ENCODE measurements around the gene PCDH15. TPM values are rescaled to one million over a fixed set of nuclear protein-coding genes. Genes with fewer than 3 reads are reported as not detected.

Gene PCDH15
- total RNA-seq, 3 donors from 2014 or later (not counting 1 experiment from before 2014, with no cell fraction given): not detected

DNA sequence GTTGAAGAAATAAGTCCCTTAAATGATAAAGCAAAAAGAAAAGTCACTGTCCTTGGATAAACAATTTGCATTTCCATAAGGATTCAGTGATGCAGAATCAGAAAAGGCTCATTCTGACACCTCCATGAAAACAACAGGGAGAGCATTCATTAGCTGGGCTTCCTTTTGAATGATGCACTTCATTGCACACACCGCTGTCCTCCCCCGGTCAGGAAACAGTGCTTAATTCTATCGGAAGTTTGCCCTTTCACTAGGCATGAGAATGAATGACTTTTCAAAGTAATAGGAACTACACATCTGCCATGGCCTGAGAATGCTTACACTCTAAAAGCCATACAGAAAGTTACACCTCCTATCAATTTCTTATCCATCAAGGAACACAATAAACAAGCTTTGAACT, 4.2 kb downstream of the PCDH15 start:
- no peak overlapping the region for H3K27ac ChIP-seq (ENCODE audit: low read length)
- DNase-seq (no peak), ATAC-seq (no peak)
- no peaks in the 10 kb centered on the region for H3K27me3 Mint-ChIP-seq (ENCODE audit: low read depth in 2 of 2)
- H3K27me3 ChIP-seq (ENCODE audit: control insufficient read depth, insufficient read depth, low read length): no peaks in the 10 kb centered on the region
- no peak overlapping the region for H3K27ac Mint-ChIP-seq
- H3K9me3 ChIP-seq (ENCODE audit: control insufficient read depth, insufficient read depth, low read length): no peaks in the 10 kb centered on the region
- H3K36me3 ChIP-seq (ENCODE audit: control insufficient read depth, insufficient read depth, low read length): no peaks in the 10 kb centered on the region
- H3K36me3 Mint-ChIP-seq: no peaks in the 10 kb centered on the region
- no peak overlapping the region for H3K4me3 ChIP-seq (ENCODE audit: low read length)
- TF ChIP-seq CTCF (IDR thresholded peaks at IDR 0.05): no peak
- peaks cover 8 to 13% of the 10 kb centered on the region in 2 donors for H3K9me3 Mint-ChIP-seq
- no peaks in the 10 kb centered on the region for H3K4me1 Mint-ChIP-seq
- no peaks in the 10 kb centered on the region for H3K4me1 ChIP-seq (ENCODE audit: control insufficient read depth, insufficient read depth, low read length)
- intact Hi-C loops (cut with micrococcal nuclease): no loop called here
- no peak overlapping the region for H3K4me3 Mint-ChIP-seq
- 91% methylated on average over 3 of the region's 3 CpGs for WGBS (ENCODE audit: insufficient coverage)

DNA sequence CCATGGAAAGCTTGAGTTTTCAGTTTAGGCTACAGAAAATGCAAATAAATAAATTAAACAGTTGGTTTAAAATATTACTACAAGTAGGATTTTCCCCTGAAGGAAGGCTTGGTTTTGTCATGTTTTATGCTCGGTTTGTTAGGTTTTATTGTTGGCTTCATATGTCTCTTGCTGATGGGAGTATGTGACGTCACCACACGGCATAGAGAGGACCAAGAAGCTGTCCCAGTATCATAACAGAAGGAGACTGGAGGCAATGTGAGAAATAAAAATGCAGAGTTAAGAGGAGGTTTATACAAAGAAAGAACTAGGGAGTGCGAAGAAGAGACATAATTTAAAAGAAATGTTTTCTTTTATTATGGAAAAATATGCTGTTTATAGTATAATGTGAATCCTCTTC, 24.4 kb downstream of the PCDH15 start:
- Mint-ChIP-seq H3K9me3 (peaks cover 10% of the 10 kb centered on the region in 2 donors), H3K27me3 (ENCODE audit: low read depth in 2 of 2) (no peaks in the 10 kb centered on the region), H3K36me3 (peaks cover 5% of the 10 kb centered on the region), H3K4me3 (no peak overlapping the region), H3K4me1 (no peaks in the 10 kb centered on the region), H3K27ac (no peak overlapping the region)
- H3K36me3 ChIP-seq (ENCODE audit: control insufficient read depth, insufficient read depth, low read length): no peaks in the 10 kb centered on the region
- no peak for ATAC-seq
- no peak for TF ChIP-seq CTCF (IDR thresholded peaks at IDR 0.05)
- H3K27me3 ChIP-seq (ENCODE audit: control insufficient read depth, insufficient read depth, low read length): no peaks in the 10 kb centered on the region
- H3K27ac ChIP-seq (ENCODE audit: low read length): no peak overlapping the region
- WGBS (ENCODE audit: insufficient coverage): 95% methylated on average over 3 of the region's 4 CpGs
- no peak for DNase-seq
- no peaks in the 10 kb centered on the region for H3K9me3 ChIP-seq (ENCODE audit: control insufficient read depth, insufficient read depth, low read length)
- no peaks in the 10 kb centered on the region for H3K4me1 ChIP-seq (ENCODE audit: control insufficient read depth, insufficient read depth, low read length)
- intact Hi-C loops (cut with micrococcal nuclease): no loop called here
- H3K4me3 ChIP-seq (ENCODE audit: low read length): no peak overlapping the region

DNA sequence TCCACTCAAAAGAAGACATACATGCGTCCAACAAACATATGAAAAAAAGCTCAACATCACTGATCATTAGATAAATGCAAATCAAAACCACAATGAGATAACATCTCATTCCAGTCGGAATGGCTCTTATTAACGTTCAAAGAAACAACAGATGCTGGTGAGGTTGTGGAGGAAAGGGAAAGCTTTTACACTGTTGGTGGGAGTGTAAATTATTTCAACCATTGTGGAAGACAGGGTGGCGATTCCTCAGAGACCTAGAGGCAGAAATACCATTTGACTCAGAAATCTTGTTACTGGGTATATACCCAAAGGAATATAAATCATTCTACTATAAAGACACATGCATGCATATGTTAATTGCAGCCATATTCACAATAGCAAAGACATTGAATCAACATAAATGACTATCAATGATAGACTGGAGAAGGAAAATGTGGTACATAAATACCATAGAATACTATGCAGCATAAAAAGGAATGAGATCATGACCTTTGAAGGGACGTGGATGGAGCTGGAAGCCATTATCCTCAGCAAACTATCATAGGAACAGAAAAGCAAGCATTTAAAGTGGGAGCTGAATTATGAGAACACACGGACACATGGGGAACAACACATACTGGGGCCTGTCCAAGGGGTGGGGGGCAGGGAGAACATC, 28.4 kb downstream of the PCDH15 start:
- Mint-ChIP-seq H3K27me3 (ENCODE audit: low read depth in 2 of 2) (no peaks in the 10 kb centered on the region), H3K4me3 (no peak overlapping the region), H3K9me3 (peaks cover 10 to 13% of the 10 kb centered on the region in 2 donors), H3K4me1 (no peaks in the 10 kb centered on the region), H3K36me3 (peaks cover 5% of the 10 kb centered on the region), H3K27ac (no peak overlapping the region)
- ATAC-seq: no peak
- intact Hi-C loops (cut with micrococcal nuclease): no loop called here
- Histone ChIP-seq H3K27me3 (ENCODE audit: control insufficient read depth, insufficient read depth, low read length) (no peaks in the 10 kb centered on the region), H3K4me3 (ENCODE audit: low read length) (no peak overlapping the region), H3K9me3 (ENCODE audit: control insufficient read depth, insufficient read depth, low read length) (no peaks in the 10 kb centered on the region), H3K27ac (ENCODE audit: low read length) (no peak overlapping the region), H3K36me3 (ENCODE audit: control insufficient read depth, insufficient read depth, low read length) (no peaks in the 10 kb centered on the region), H3K4me1 (ENCODE audit: control insufficient read depth, insufficient read depth, low read length) (no peaks in the 10 kb centered on the region)
- no peak for TF ChIP-seq CTCF (IDR thresholded peaks at IDR 0.05)
- 87% methylated on average over 5 of the region's 6 CpGs for WGBS (ENCODE audit: insufficient coverage)
- DNase-seq: no peak

DNA sequence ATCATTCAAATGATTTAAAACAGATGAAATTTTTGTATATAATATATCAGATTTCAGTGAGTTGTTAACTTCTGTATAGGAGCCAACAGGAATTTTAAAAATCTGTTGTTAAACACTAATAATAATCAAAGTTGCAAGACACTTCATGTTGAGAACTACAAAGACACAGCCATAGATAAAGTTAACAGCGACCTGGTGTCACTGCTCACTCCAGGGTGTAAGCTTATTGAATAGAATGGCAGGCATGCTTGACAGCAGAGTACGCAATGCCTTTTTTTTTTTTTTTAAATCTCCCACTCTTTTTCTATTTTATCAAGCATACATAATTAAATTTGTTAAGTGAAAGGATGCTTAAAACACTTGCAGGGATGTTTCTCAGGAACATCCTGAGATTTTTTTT, 32.0 kb downstream of the PCDH15 start:
- H3K27me3 Mint-ChIP-seq (ENCODE audit: low read depth in 2 of 2): no peaks in the 10 kb centered on the region
- no peak overlapping the region for H3K27ac Mint-ChIP-seq

More for the DNA sequence above, 32.0 kb downstream of the PCDH15 start:
- no peaks in the 10 kb centered on the region for H3K36me3 ChIP-seq (ENCODE audit: control insufficient read depth, insufficient read depth, low read length)
- intact Hi-C loops (cut with micrococcal nuclease): no loop called here
- no peak for DNase-seq
- H3K9me3 ChIP-seq (ENCODE audit: control insufficient read depth, insufficient read depth, low read length): no peaks in the 10 kb centered on the region
- H3K4me3 ChIP-seq (ENCODE audit: low read length): no peak overlapping the region
- WGBS (ENCODE audit: insufficient coverage): 43% methylated on average over 1 of the region's 2 CpGs
- ATAC-seq: no peak
- no peaks in the 10 kb centered on the region for H3K36me3 Mint-ChIP-seq
- TF ChIP-seq CTCF (IDR thresholded peaks at IDR 0.05): no peak
- H3K4me1 Mint-ChIP-seq: no peaks in the 10 kb centered on the region
- no peak overlapping the region for H3K4me3 Mint-ChIP-seq
- no peak overlapping the region for H3K27ac ChIP-seq (ENCODE audit: low read length)
- no peaks in the 10 kb centered on the region for H3K27me3 ChIP-seq (ENCODE audit: control insufficient read depth, insufficient read depth, low read length)
- H3K4me1 ChIP-seq (ENCODE audit: control insufficient read depth, insufficient read depth, low read length): no peaks in the 10 kb centered on the region
- peaks cover 7 to 11% of the 10 kb centered on the region in 2 donors for H3K9me3 Mint-ChIP-seq

Data from natural killer cell (primary cell).